ENCODE data around the gene TNK2. TPM values are rescaled to one million over a fixed set of nuclear protein-coding genes. Genes with fewer than 3 reads are reported as not detected.

The TNK2 gene
- total RNA-seq, 1 donor, result 10.8 TPM

DNA sequence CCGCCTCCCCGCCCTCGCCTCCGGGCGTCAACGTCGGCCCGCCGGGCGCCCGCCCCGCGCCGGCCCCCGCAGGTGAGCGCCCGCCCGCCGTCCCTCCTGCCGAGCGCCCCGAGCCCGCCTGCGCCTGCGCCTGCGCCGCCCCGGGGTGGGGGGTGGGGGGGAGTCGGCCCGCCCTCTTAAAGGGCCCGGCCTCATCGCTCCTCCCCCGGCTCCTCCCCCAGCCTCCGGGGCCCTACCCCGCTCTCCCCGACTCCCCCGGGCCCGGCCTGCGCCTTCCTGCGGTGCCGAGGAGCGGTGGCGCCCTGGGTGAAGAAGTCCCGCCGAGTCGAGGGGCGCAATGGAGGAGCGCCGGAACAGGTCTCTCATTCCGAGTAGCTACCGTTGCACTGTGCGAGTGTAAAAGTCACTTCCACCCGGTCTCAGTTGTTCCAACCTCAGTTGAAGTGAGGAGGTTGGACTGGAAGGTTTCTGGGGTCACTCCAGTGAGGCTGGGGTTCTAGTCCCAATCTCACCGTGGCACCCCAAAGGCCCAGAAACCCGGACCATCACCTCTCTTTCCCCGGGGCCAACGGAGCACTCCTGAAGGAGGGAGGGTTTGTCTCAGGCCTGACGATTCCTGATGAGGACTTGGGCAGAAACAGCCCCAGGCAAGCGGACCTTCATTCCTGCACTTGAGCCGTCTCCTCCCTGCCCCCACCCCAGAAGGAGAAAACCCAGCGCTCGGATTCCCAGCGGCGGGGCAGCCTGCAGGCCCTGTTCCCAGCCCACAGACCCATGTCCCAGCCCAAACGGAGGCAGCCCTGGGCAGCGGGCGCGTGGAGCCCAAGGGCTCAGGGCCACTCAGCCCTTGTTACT is 1.5 kb upstream of the TNK2 start:
- peak overlapping the region; percentile 68 for H3K4me3 ChIP-seq (ENCODE audit: low read depth, low read length)
- peak; percentile 59 for DNase-seq (ENCODE audit: low read depth)
- TF ChIP-seq, protein P1, sequence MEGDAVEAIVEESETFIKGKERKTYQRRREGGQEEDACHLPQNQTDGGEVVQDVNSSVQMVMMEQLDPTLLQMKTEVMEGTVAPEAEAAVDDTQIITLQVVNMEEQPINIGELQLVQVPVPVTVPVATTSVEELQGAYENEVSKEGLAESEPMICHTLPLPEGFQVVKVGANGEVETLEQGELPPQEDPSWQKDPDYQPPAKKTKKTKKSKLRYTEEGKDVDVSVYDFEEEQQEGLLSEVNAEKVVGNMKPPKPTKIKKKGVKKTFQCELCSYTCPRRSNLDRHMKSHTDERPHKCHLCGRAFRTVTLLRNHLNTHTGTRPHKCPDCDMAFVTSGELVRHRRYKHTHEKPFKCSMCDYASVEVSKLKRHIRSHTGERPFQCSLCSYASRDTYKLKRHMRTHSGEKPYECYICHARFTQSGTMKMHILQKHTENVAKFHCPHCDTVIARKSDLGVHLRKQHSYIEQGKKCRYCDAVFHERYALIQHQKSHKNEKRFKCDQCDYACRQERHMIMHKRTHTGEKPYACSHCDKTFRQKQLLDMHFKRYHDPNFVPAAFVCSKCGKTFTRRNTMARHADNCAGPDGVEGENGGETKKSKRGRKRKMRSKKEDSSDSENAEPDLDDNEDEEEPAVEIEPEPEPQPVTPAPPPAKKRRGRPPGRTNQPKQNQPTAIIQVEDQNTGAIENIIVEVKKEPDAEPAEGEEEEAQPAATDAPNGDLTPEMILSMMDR (IDR thresholded peaks at IDR 0.05; ENCODE audit: insufficient read depth, low read length), result no peak

DNA sequence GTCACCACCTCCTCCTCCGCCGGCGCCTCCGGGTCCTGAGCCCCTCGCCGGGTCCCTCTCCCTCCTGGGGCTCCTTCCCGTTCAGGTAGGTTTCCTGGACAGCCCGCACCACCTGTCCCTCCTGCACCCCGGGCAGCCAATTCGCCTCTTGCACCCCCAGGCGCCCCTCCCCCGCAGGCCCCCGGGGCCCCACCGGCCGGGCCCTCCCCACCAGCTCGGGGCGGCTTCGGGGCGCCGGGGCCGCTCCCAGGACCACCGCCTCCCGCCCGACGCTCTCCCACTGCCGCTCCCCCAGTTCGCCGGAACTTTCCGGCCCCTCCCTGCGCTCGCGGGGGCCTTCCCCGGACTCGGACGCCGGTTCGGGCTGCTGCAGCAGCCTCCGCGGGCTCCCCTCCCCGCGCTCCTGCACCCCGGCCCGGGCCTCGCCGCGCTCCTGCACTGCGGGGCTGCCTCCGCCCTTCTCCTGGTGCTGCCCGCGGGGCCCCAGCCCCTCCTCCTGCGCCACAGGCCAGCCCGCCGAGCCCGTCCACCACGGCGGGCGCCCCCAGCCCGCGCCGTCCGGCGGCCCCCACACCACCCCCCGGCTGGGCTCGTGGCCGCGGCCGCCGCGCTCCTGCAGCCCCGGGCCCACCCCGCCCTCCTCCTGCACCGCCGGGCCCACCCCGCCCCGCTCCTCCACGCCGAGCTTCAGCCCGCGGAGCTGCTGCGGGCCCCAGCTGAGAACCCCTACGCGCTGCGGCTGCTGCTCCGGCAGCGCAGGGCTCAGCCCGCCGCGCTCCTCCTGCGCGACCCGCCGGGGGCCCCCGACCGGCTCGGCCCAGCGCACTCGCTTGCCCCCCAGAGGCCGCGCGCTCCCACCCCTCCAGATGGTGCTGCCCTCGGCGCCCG is 587 bp upstream of the TNK2 start:
- no peak for DNase-seq (ENCODE audit: low read depth)
- TF ChIP-seq, protein P1 (IDR thresholded peaks at IDR 0.05; ENCODE audit: insufficient read depth, low read length), result no peak
- H3K4me3 ChIP-seq (ENCODE audit: low read depth, low read length), result peak overlapping the region; percentile 68

DNA sequence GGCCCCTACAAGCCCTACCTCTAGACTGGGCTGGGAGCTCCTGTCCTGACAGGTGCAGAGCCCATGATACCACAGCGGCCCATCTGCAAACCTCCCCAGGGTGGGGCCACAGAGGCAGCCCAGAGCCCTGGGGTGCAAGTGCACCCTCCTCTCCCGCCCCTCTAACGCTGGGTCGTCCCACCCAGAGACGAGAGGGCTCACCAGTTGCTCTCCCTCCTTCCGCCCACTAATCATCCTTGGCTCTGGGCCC is 742 bp downstream of the TNK2 start:
- no peak for DNase-seq (ENCODE audit: low read depth)
- peak overlapping the region; percentile 68 for H3K4me3 ChIP-seq (ENCODE audit: low read depth, low read length)
- TF ChIP-seq, protein P1 (IDR thresholded peaks at IDR 0.05; ENCODE audit: insufficient read depth, low read length), result no peak

DNA sequence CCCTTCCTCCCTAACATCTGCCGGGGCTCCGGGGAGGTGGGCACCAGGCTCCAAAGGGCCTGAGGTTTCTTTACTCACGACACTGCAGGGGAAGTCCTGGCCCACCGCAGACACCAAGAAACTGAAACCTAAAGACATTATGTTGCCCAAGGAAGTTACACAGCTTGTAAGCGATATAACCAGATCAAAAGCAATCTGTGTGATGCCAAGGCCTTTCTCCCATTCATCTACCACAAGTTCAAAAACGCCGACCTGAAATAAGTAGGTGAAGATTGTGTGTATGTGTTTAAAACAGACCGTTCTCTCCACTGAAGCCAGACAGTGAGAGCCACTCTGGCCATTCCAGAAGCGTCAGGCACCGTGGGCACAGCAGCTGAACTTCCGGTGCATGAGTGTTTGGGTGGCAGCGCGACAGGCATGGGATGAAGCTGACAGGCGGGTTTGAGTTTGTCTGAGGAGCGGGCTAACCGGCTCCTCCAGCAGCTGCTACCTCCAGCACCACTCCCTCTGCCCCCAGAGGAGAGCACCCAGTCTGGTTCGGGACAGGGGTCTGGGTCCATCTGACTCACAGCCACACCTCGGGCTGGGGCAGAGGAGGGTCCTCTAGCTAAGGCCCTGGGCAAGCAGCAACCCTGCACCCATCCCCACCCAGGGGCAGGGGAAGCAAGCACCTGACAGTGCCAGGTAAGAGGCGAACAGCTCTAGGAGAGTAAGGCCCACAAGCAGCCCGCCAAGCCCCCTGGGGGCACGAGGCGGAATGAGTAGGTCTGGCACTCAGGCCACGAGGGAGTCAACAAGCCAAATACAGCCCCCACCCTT is 1.3 kb downstream of the TNK2 start:
- no peak for DNase-seq (ENCODE audit: low read depth)
- H3K4me3 ChIP-seq (ENCODE audit: low read depth, low read length), result no peak overlapping the region
- TF ChIP-seq, protein P1 (IDR thresholded peaks at IDR 0.05; ENCODE audit: insufficient read depth, low read length), result no peak

DNA sequence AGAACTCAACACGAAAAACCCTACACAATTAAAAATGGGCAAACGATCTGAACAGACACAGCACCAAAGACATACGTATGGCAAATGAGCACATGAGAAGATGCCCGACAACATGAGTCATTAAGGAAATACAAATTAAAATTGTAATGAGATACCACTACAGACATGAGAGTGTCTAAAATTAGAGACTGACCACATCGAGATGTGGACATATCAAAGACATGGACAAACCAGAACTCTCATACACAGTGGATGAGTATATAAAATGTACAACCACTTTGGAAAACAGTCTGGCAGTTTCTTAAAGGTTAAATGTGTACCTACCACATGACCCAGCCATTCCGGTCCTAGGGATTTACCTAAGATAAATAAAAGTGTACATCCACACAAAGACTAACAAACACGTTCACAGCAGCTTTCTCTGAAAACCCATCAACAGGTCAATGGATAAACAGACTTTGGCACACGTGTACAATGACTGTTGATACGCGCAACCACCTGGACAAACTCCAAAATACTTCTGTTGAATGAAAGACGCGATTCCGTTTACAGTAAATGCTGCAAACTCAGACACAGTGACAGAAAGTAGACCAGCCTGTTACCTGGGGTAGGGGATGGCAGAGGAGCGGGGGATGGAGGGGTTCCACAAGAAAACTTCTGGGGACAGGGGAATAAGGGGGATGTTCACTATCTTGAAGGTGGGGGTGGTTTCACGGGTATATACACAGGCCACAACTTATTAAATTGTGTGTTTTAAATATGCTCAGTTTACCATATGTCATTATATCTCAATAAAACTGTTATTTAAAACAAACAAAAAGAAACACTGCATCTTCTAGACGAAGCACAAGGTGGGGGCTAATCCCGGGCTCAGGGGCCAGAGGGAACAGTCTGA is 2.1 kb downstream of the TNK2 start:
- TF ChIP-seq, protein P1 (IDR thresholded peaks at IDR 0.05; ENCODE audit: insufficient read depth, low read length), result no peak
- DNase-seq (ENCODE audit: low read depth), result no peak
- H3K4me3 ChIP-seq (ENCODE audit: low read depth, low read length), result no peak overlapping the region

DNA sequence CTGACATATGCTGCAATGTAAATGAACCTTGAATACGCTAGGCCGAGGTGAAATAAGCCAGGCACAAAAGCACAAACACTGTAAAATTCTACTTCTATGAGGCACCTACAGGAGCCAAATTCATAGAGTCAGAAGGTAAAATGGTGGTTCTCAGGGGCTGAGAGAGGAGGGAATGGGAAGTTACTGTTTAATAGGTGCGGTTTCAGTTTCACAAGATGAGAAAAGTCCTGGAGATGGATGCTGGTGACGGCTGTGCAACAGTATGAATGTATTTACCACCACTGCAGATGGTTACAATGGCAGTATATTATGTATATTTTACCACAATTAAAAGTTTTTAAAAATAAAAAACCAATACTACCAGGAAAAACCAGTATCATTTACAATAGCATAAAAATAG is 4.0 kb downstream of the TNK2 start:
- TF ChIP-seq, protein P1 (IDR thresholded peaks at IDR 0.05; ENCODE audit: insufficient read depth, low read length), result no peak
- H3K4me3 ChIP-seq (ENCODE audit: low read depth, low read length), result no peak overlapping the region
- DNase-seq (ENCODE audit: low read depth), result no peak

All from fibroblast of the aortic adventitia (primary cell).